IPS DF 6.9 (cell line): ENCODE results near the gene ZNF222.

ENCODE experiments used
- DNase-seq: peaks from one replicate; pipeline ENCODE4 v3.0.0-alpha.2; 2013; ENCODE audit warnings: low read depth, low spot score
- H3K27ac ChIP-seq: one replicate; pipeline ENCODE4 v1.5.1; 2013; ENCODE audit warnings: low read length, control low read depth
- H3K27me3 ChIP-seq: 2 replicates; pipeline ENCODE4 v1.6.1; 2013; ENCODE audit warnings: mild to moderate bottlenecking, low read length; ENCODE audit not compliant: control insufficient read depth, insufficient read depth
- H3K36me3 ChIP-seq: 2 replicates; pipeline ENCODE4 v1.6.1; 2013; ENCODE audit warnings: low read length; ENCODE audit not compliant: control insufficient read depth, insufficient read depth
- H3K4me1 ChIP-seq: 2 replicates; pipeline ENCODE4 v1.6.1; 2013; ENCODE audit warnings: low read length; ENCODE audit not compliant: control insufficient read depth, insufficient read depth
- H3K4me3 ChIP-seq: 2 replicates; pipeline ENCODE4 v1.5.1; 2013; ENCODE audit warnings: mild to moderate bottlenecking, low read length
- H3K9me3 ChIP-seq: 2 replicates; pipeline ENCODE4 v1.6.1; 2013; ENCODE audit warnings: low read length, inconsistent platforms; ENCODE audit not compliant: control insufficient read depth, insufficient read depth
- WGBS: extraction: QIAGEN DNeasy Blood & Tissue Kit; methylation state at CpG from one replicate; pipeline ENCODE4 v1.1.7; 2013; ENCODE audit warnings: mixed read lengths, missing lambda C conversion rate; ENCODE audit not compliant: insufficient read length, insufficient coverage; 5-methylcytosine and 5-hydroxymethylcytosine counted together

Gene ZNF222

GRCh38 chr19:44025217-44025936 is at the start of gene ZNF222:
TSS of gene ZNF222 (plus strand) at chr19:44025379. CDS start at chr19:44025437, 58 bp downstream.
- no CpG with 5 or more reads among the region's 37 CpGs for WGBS
- H3K4me3 ChIP-seq, result peak within 1 kb of the TSS; percentile 88
- no peak within 1 kb of the TSS for H3K27ac ChIP-seq

DNA sequence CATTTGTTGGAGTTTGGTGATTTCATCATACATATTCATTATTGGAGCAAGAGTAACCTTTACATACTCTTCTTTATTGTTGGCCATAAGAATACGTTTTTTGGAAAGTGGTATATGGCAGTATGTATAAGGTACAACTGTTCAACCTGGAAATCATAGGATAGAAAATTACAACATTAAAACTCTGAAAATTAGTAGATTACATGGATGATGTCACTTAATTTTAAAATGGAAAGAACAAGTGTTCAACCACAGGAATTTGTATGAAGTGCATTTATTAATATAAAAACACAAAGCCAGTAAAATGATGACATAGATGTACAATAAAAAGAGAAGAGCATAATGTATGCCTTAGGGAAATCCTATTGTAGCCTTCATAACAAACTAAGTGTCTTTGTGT is 48.4 kb upstream of the ZNF222 start:
- H3K27ac ChIP-seq, result no peak overlapping the region
- no peak for DNase-seq
- no peaks in the 10 kb centered on the region for H3K36me3 ChIP-seq
- H3K4me3 ChIP-seq, result no peak overlapping the region
- no peaks in the 10 kb centered on the region for H3K27me3 ChIP-seq
- H3K9me3 ChIP-seq, result peaks cover 1% of the 10 kb centered on the region
- no CpG with 5 or more reads among the region's 1 CpG for WGBS
- H3K4me1 ChIP-seq, result no peaks in the 10 kb centered on the region

More at GRCh38 chr19:44025217-44025936, at the start of gene ZNF222:
- peak; percentile 74 for DNase-seq
- Histone ChIP-seq H3K36me3 (no peaks in the 10 kb centered on the region; the same call in 1 of the 2 replicates), H3K4me1 (no peaks in the 10 kb centered on the region), H3K9me3 (no peaks in the 10 kb centered on the region), H3K27me3 (no peaks in the 10 kb centered on the region)

GRCh38 chr19:43983544-43983911 is 41.7 kb upstream of the ZNF222 start:
- Histone ChIP-seq H3K4me3 (no peak overlapping the region), H3K4me1 (no peaks in the 10 kb centered on the region), H3K36me3 (no peaks in the 10 kb centered on the region), H3K9me3 (no peaks in the 10 kb centered on the region), H3K27ac (no peak overlapping the region), H3K27me3 (no peaks in the 10 kb centered on the region)
- no CpG with 5 or more reads among the region's 2 CpGs for WGBS
- no peak for DNase-seq

DNA sequence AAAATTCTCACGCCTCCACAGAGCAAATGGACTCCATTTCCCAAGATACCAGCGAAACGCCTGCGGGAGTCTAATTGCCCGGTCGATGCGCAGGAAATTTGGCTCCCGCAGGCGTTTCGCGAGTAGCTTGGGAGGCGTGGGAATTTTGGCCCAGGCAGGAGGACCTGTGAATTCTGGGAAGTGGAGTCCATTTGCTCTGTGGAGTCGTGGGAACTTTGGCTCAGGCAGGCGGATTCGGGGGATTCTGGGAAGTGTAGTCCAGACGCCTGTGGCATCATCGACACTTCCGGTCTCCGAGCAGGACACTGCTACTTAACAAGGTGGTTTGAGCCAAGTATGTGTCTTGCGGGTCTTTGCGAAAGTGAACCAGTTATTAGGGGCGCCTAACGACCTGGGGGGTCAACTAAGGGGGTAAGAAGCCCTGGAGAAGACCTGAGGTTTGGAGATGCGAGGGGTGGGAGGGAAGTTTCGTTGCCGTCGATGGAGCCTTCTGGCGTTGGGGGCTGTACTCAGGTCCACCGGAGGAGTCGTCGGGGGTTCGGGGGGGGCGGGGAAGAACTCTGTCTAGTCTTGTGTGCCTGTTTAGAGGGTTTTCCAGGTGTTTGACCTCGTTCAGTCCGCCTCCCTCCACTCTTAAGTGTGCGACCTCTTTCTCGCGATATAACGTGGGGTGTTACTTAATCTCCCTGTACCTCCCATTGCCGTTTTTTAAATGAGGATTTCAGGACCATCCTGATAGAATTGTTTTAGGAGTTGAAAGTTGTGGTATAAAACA is 41.1 kb upstream of the ZNF222 start, which contains the start of gene ZNF155:
TSS of gene ZNF155 (plus strand) at position 277 of the 775 bp plus-strand sequence. CDS start 4,356 bp downstream, outside the sequence.
- Histone ChIP-seq H3K4me1 (no peaks in the 10 kb centered on the region), H3K27me3 (no peaks in the 10 kb centered on the region), H3K27ac (no peak within 1 kb of the TSS), H3K9me3 (no peaks in the 10 kb centered on the region), H3K36me3 (no peaks in the 10 kb centered on the region), H3K4me3 (peak within 1 kb of the TSS; percentile 95)
- whole genome bisulfite sequencing, result no CpG with 5 or more reads among the region's 40 CpGs
- DNase-seq, result peak; percentile 95

GRCh38 chr19:43984687-43985000 is 40.5 kb upstream of the ZNF222 start:
- Histone ChIP-seq H3K4me3 (peak overlapping the region; percentile 95; the same call in 1 of the 2 replicates), H3K4me1 (no peaks in the 10 kb centered on the region), H3K27ac (no peak overlapping the region), H3K9me3 (no peaks in the 10 kb centered on the region), H3K27me3 (no peaks in the 10 kb centered on the region), H3K36me3 (no peaks in the 10 kb centered on the region)
- DNase-seq, result no peak
- WGBS, result no CpG with 5 or more reads among the region's 14 CpGs

GRCh38 chr19:43997631-43998290 is 27.4 kb upstream of the ZNF222 start:
- DNase-seq, result no peak
- Histone ChIP-seq H3K36me3 (no peaks in the 10 kb centered on the region; the same call in 1 of the 2 replicates), H3K9me3 (no peaks in the 10 kb centered on the region), H3K27me3 (no peaks in the 10 kb centered on the region), H3K4me3 (no peak overlapping the region), H3K4me1 (no peaks in the 10 kb centered on the region), H3K27ac (no peak overlapping the region)
- WGBS, result no CpG with 5 or more reads among the region's 10 CpGs

DNA sequence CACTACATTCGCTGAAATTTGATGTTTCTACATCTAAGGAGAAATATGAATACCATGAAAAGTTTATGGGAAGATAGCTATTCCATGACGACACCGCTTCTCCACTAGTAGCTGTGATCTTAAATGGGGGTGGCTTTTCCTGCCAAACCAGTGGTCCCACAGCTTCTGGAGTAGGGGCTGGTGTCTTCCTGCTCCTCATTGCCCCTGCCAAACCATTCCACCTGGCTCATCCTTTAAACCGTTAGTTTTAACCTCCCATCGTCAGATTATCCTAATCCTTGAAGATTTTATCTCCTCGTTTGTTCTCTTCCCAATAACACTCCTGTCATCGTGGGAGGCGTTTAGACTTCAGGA is 23.0 kb upstream of the ZNF222 start:
- Histone ChIP-seq H3K4me3 (peak overlapping the region; percentile 76; the same call in 1 of the 2 replicates), H3K9me3 (no peaks in the 10 kb centered on the region), H3K4me1 (no peaks in the 10 kb centered on the region), H3K27ac (no peak overlapping the region), H3K36me3 (no peaks in the 10 kb centered on the region), H3K27me3 (no peaks in the 10 kb centered on the region)
- WGBS, result no CpG with 5 or more reads among the region's 8 CpGs
- DNase-seq, result no peak

DNA sequence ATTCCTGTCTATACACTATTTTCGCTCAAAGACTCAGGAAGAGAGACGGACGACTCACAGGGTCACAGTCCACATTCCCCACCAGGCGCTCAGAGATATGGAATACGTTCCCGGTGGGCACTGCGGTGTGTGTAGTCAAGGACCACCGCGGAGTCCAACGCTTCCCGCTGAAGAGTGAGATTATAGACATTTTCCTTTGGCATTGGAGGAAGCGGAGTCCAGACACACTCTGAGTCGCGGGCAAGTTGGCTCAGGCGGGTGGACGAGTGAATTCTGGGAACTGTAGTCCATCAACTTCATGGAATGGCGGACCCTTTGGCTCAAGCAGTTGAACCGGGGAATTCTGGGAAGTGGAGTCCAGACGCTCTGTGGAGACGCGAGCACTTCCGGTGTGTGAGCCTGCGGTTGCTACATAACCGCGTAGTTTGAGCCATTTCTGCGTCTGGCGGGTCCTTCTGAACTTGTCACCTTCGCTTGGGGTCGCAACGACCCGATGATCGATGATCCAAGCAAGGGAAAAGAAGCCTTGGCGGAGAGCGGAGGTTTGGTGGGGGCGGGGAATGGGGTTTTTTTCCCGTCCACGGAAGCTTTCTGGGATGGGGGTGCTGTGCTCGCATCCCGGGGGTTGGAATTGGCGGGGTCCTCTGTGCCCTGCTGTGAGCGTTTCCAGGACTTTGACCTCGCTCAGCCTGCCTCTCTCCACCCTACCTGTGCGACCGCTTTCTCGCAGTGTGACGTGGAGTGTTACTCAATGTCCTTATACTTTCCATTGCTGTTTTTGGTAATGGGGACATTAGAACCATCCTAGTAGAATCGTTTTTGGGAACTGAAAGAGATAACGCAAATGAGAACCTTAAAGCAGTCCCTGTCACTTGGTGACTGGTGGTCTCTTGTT is 22.4 kb upstream of the ZNF222 start, which contains the start of gene ZNF230:
TSS of gene ZNF230 (plus strand) at position 392 of the 895 bp plus-strand sequence. CDS start 4,122 bp downstream, outside the sequence.
- no peak within 1 kb of the TSS for H3K27ac ChIP-seq
- peak; percentile 89 for DNase-seq
- H3K4me3 ChIP-seq, result peak within 1 kb of the TSS; percentile 76; the same call in 1 of the 2 replicates
- no CpG with 5 or more reads among the region's 48 CpGs for WGBS
- H3K36me3 ChIP-seq, result no peaks in the 10 kb centered on the region
- H3K27me3 ChIP-seq, result no peaks in the 10 kb centered on the region
- H3K9me3 ChIP-seq, result no peaks in the 10 kb centered on the region
- no peaks in the 10 kb centered on the region for H3K4me1 ChIP-seq

DNA sequence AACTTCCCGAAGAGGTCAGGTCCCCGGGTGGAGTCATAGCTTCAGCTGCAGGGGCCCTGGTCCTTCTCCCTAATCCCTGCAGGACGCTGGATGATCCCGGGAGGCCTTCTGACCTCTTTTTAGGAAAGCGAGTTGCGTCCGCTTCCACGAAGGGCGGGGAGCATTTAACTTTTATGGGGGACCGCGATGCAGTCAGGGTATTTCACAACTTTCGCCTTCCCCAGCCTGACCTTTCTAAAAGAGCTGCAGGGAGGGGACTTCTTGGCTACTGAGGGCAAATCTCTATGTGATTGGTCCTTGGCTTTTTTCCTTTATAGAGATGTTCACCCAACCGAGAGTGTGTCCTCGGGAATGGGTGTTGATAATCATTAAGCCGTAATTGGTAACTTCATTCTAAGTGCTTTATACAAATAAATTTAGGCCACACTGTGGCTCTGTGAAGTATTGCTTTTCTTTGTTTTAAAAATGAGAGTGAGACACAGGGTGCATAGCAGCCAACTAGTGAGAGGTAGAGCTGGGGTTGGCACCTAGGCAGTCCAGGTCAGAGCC is 21.6 kb upstream of the ZNF222 start:
- whole genome bisulfite sequencing, result no CpG with 5 or more reads among the region's 15 CpGs
- peak overlapping the region; percentile 76; the same call in 1 of the 2 replicates for H3K4me3 ChIP-seq
- H3K9me3 ChIP-seq, result no peaks in the 10 kb centered on the region
- H3K27ac ChIP-seq, result no peak overlapping the region
- H3K4me1 ChIP-seq, result no peaks in the 10 kb centered on the region
- H3K27me3 ChIP-seq, result no peaks in the 10 kb centered on the region
- DNase-seq, result no peak
- H3K36me3 ChIP-seq, result 0 out of 2 replicates have a peak, but pooled peaks cover 1% of the 10 kb centered on the region
